ENCODE measurements around the gene TBCD. TPM values are rescaled to one million over a fixed set of nuclear protein-coding genes. Genes with fewer than 3 reads are reported as not detected.

TBCD gene
- total RNA-seq, 1 donor from 2014 or later: 84.8 TPM

DNA sequence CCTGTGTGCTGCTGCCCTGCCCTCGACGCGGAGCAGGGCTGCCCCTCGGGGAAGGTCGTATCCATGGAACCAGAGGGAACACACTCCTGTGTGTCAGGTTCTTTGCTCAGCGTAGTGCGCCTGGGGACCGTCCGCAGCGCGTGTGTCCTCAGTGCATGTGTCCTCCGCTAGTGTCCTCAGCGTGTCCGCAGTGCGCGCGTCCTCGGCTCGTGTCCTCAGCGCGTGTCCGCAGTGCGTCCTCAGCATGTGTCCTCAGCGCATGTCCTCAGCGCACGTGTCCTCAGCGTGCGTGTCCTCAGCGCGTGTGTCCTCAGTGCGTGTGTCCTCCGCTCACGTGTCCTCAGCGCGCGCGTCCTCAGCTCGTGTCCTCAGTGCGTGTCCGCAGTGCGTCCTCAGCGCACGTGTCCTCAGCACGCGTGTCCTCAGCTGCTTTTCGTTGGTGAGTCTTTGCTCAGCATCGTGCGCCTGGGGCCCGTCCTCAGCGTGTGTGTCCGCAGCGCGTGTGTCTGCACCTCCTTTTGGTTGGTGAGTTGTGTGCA, 147.2 kb downstream of the TBCD start:
- intact Hi-C loops (cut with DNase I): no loop called here
- ATAC-seq (peak in 1 of 2 donors; percentile 50), DNase-seq (peak; percentile 41)

DNA sequence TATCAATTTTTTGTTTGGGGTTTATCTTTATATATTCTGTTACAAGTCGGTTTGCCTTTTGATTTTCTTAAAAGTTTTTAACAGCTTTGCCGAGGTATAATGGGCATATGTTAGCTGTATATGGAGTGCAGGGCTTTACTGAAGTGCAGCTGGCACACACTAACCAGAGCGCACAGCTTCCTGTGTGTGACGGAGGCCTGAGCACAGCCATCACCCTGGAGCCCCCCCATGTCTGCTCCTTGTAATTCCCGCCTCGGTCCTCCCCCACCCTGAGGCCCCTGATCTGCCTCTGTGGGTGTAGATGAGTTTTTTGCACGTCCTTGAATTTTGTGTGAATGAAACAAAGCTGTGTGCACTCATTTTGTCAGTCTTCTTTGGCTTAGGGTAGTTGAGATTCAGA, 148.1 kb downstream of the TBCD start:
- no peak overlapping the region for H3K27ac ChIP-seq
- H3K27me3 ChIP-seq (ENCODE audit: low read depth): no peaks in the 10 kb centered on the region
- no peaks in the 10 kb centered on the region for H3K9me3 ChIP-seq
- DNase-seq: peak; percentile 38
- no peak overlapping the region for H3K4me3 ChIP-seq
- no peak for ATAC-seq
- intact Hi-C loops (cut with DNase I): no loop called here
- TF ChIP-seq, protein P1, sequence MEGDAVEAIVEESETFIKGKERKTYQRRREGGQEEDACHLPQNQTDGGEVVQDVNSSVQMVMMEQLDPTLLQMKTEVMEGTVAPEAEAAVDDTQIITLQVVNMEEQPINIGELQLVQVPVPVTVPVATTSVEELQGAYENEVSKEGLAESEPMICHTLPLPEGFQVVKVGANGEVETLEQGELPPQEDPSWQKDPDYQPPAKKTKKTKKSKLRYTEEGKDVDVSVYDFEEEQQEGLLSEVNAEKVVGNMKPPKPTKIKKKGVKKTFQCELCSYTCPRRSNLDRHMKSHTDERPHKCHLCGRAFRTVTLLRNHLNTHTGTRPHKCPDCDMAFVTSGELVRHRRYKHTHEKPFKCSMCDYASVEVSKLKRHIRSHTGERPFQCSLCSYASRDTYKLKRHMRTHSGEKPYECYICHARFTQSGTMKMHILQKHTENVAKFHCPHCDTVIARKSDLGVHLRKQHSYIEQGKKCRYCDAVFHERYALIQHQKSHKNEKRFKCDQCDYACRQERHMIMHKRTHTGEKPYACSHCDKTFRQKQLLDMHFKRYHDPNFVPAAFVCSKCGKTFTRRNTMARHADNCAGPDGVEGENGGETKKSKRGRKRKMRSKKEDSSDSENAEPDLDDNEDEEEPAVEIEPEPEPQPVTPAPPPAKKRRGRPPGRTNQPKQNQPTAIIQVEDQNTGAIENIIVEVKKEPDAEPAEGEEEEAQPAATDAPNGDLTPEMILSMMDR (IDR thresholded peaks at IDR 0.05): no peak
- peaks cover 39% of the 10 kb centered on the region for H3K36me3 ChIP-seq
- no peaks in the 10 kb centered on the region for H3K4me1 ChIP-seq

More for the DNA sequence above, 147.2 kb downstream of the TBCD start:
- H3K4me1 ChIP-seq: peaks cover 6% of the 10 kb centered on the region
- peaks cover 34% of the 10 kb centered on the region for H3K36me3 ChIP-seq
- TF ChIP-seq, protein P1 (IDR thresholded peaks at IDR 0.05): no peak
- no peak overlapping the region for H3K27ac ChIP-seq
- no peak overlapping the region for H3K4me3 ChIP-seq
- no peaks in the 10 kb centered on the region for H3K9me3 ChIP-seq
- no peaks in the 10 kb centered on the region for H3K27me3 ChIP-seq (ENCODE audit: low read depth)

DNA sequence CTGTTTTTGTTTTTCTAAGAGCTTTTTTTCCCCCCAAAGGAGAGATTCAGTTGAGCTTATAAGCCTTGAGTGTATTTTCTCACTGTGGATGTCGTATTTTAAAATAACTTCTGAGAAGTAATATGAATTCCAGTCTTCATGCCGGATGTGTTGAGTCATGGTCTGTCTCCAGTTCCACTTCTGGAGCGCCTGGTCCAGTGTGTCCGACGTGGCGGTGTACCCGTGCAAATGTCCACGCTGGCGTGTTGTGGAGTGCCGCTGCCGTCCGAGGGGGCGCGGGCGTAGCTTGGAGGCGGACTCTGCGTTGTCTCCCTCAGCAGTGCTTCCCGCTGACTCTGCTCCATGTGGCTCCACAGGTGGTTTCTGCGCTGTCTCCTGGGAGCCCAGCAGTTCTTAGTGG, 148.9 kb downstream of the TBCD start:
- Histone ChIP-seq H3K9me3 (no peaks in the 10 kb centered on the region), H3K27ac (no peak overlapping the region), H3K36me3 (peaks cover 44% of the 10 kb centered on the region), H3K4me1 (no peaks in the 10 kb centered on the region), H3K27me3 (ENCODE audit: low read depth) (no peaks in the 10 kb centered on the region), H3K4me3 (no peak overlapping the region)
- ATAC-seq (no peak), DNase-seq (no peak)
- intact Hi-C loops (cut with DNase I): no loop called here
- TF ChIP-seq, protein P1 (IDR thresholded peaks at IDR 0.05): no peak

DNA sequence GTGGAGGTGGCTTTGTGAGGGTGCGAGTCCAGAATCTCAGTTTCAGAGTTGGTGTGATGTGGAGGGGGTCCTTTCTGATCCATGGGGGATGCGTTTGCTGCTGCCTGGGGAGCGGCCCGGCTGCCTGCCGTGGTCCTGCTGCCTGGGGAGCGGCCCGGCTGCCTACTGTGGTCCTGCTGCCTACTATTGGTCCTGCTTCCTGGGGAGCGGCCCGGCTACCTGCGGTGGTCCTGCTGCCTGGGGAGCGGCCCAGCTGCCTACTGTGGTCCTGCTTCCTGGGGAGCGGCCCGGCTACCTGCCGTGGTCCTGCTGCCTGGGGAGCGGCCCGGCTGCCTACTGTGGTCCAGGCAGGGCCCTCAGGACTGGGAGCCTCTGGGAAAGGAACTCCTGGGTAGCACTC, 149.5 kb downstream of the TBCD start:
- TF ChIP-seq, protein P1 (IDR thresholded peaks at IDR 0.05): no peak
- no peak for ATAC-seq
- no peaks in the 10 kb centered on the region for H3K9me3 ChIP-seq
- H3K27me3 ChIP-seq (ENCODE audit: low read depth): no peaks in the 10 kb centered on the region
- DNase-seq: no peak
- H3K36me3 ChIP-seq: peaks cover 50% of the 10 kb centered on the region
- H3K4me1 ChIP-seq: no peaks in the 10 kb centered on the region
- no peak overlapping the region for H3K4me3 ChIP-seq
- intact Hi-C loops (cut with DNase I): no loop called here
- H3K27ac ChIP-seq: no peak overlapping the region

DNA sequence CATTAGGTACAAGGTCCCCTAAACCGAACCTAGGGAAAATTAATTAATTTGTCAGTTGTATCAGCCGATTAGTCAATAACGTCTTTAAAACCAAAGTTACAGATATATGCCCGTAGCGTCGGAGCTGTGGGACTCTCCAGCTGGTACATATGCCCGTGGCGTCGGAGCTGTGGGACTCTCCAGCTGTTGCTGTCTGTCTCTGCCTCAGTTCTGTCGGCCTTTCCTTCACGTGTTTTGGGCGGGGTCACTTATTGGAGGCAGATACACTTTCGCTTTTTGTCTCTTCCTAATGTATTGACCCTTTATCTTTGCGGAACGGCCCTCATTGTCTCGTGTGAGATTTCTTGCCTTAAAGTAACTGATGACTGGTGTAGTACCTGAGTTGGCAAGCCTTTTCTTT, 150.0 kb downstream of the TBCD start:
- ATAC-seq (no peak), DNase-seq (no peak)
- TF ChIP-seq, protein P1 (IDR thresholded peaks at IDR 0.05): no peak
- Histone ChIP-seq H3K27ac (no peak overlapping the region), H3K4me3 (no peak overlapping the region), H3K4me1 (no peaks in the 10 kb centered on the region), H3K27me3 (ENCODE audit: low read depth) (no peaks in the 10 kb centered on the region), H3K9me3 (no peaks in the 10 kb centered on the region), H3K36me3 (peaks cover 55% of the 10 kb centered on the region)
- intact Hi-C loops (cut with DNase I): no loop called here

All from lower lobe of right lung (tissue), 2 donors.